ENCODE measurements around the gene KDELR3. TPM values are rescaled to one million over a fixed set of nuclear protein-coding genes. Genes with fewer than 3 reads are reported as not detected.

KDELR3 gene
- polyA plus RNA-seq, 1 of the 3 experiments (the other 2 are of a cell fraction), result 17.1 TPM

DNA sequence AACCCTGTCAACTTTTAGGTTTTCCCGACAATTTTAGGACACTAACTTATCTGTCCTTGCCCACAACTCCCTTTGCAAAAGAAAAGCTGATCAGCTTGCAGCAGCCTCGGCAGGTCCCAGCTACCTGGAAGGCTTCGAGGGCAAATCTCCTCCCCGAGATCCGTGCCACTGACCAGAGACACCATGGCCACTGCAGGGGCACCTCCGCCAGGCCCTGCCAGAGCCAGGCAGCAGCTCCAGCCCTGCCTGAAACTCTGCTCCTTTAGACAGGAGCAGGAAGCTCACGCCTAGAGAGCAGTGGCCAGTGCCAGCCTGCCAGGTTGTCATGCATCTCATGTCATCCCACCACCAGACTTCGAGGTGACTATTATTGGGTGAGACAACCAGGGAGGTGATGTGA is 34.0 kb upstream of the KDELR3 start:
- Histone ChIP-seq H3K9ac (no peak overlapping the region), H3K36me3 (replicated peaks in 1 of 2; ENCODE audit: control insufficient read depth in 1 of 2, insufficient read depth in 2 of 2, low read length in 1 of 2) (no peaks in the 10 kb centered on the region), H3K9me3 (no peaks in the 10 kb centered on the region), H4K20me1 (ENCODE audit: insufficient read depth) (no peaks in the 10 kb centered on the region), H3K4me2 (no peak overlapping the region), H3K27ac (ENCODE audit: low read depth in 2 of 2, low read length in 1 of 2) (no peak overlapping the region), H2AFZ (ENCODE audit: low read depth) (no peak overlapping the region), H3K9me2 (no peaks in the 10 kb centered on the region), H3K27me3 (ENCODE audit: insufficient read depth) (no peaks in the 10 kb centered on the region), H3F3A (replicated peaks; ENCODE audit: insufficient read depth) (no peaks in the 10 kb centered on the region), H3K4me1 (ENCODE audit: control insufficient read depth in 1 of 2, insufficient read depth in 2 of 2, low read depth in 1 of 2, low read length in 1 of 2) (no peaks in the 10 kb centered on the region), H3K79me2 (ENCODE audit: insufficient read depth) (no peaks in the 10 kb centered on the region), H3K4me3 (ENCODE audit: low read depth in 2 of 2, low read length in 1 of 2) (no peak overlapping the region)
- 60% methylated on average over 1 of the region's 8 CpGs for WGBS (ENCODE audit: low lambda C conversion rate)
- POLR2A ChIA-PET, result no interaction called here
- TF ChIP-seq GATA2 (CRISPR knock-in tag; IDR thresholded peaks at IDR 0.05) (no peak), CHD2 (IDR thresholded peaks at IDR 0.05; ENCODE audit: low read length, partially characterized antibody) (no peak), MEF2A (IDR thresholded peaks at IDR 0.05; ENCODE audit: borderline replicate concordance, low read depth) (no peak), GABPA (IDR thresholded peaks at IDR 0.05; ENCODE audit: low read depth) (no peak), YY1 (IDR thresholded peaks at IDR 0.05; ENCODE audit: low read depth) (no peak), NFIC (IDR thresholded peaks at IDR 0.05; ENCODE audit: borderline replicate concordance) (no peak), JUND (IDR thresholded peaks at IDR 0.05) (no peak), PBX3 (IDR thresholded peaks at IDR 0.05) (no peak), FOXM1 (IDR thresholded peaks at IDR 0.05; ENCODE audit: low read depth) (no peak), NRF1 (IDR thresholded peaks at IDR 0.05; ENCODE audit: low read depth, low read length) (no peak), TEAD4 (IDR thresholded peaks at IDR 0.05; ENCODE audit: borderline replicate concordance, insufficient read depth) (no peak), RFX5 (IDR thresholded peaks at IDR 0.05; ENCODE audit: low read length) (no peak)
- DNase-seq, result no peak
- CTCF ChIA-PET, result no interaction called here

DNA sequence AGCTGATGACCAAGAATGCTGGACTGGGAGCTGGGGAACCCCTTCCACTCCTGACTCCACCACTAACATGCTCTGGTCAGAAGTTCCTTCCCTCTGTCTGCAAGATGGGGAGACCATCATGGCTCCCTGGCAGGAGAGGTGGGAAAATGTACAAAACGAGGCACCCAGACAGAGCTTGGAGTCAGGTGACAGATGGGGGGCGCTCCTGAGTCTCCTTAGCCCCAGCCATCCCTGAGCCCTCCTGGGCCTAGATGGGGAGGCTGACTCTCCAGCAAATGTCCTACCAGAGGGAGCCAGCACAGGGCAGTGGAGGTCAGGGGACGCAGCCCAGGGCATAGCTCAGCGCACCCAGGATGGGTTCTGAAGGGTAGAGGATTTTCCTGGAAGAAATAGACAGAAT is 32.9 kb upstream of the KDELR3 start:
- POLR2A ChIA-PET, result no interaction called here
- no peak for TF ChIP-seq EZH2phosphoT487 (IDR thresholded peaks at IDR 0.05; ENCODE audit: borderline replicate concordance, low read depth)
- CTCF ChIA-PET, result no interaction called here
- no peaks in the 10 kb centered on the region for H3K27me3 ChIP-seq (ENCODE audit: insufficient read depth)
- no peaks in the 10 kb centered on the region for H4K20me1 ChIP-seq (ENCODE audit: insufficient read depth)
- 100% methylated on average over 1 of the region's 4 CpGs for WGBS (ENCODE audit: low lambda C conversion rate)
- H3K4me2 ChIP-seq, result no peak overlapping the region
- H2AFZ ChIP-seq (ENCODE audit: low read depth), result no peak overlapping the region
- H3K36me3 ChIP-seq (replicated peaks in 1 of 2; ENCODE audit: control insufficient read depth in 1 of 2, insufficient read depth in 2 of 2, low read length in 1 of 2), result no peaks in the 10 kb centered on the region
- no peaks in the 10 kb centered on the region for H3K79me2 ChIP-seq (ENCODE audit: insufficient read depth)
- H3K4me3 ChIP-seq (ENCODE audit: low read depth in 2 of 2, low read length in 1 of 2), result no peak overlapping the region
- no peaks in the 10 kb centered on the region for H3F3A ChIP-seq (replicated peaks; ENCODE audit: insufficient read depth)
- no peaks in the 10 kb centered on the region for H3K4me1 ChIP-seq (ENCODE audit: control insufficient read depth in 1 of 2, insufficient read depth in 2 of 2, low read depth in 1 of 2, low read length in 1 of 2)
- H3K9ac ChIP-seq, result no peak overlapping the region
- H3K27ac ChIP-seq (ENCODE audit: low read depth in 2 of 2, low read length in 1 of 2), result no peak overlapping the region
- no peaks in the 10 kb centered on the region for H3K9me3 ChIP-seq
- no peak for DNase-seq
- H3K9me2 ChIP-seq, result no peaks in the 10 kb centered on the region

DNA sequence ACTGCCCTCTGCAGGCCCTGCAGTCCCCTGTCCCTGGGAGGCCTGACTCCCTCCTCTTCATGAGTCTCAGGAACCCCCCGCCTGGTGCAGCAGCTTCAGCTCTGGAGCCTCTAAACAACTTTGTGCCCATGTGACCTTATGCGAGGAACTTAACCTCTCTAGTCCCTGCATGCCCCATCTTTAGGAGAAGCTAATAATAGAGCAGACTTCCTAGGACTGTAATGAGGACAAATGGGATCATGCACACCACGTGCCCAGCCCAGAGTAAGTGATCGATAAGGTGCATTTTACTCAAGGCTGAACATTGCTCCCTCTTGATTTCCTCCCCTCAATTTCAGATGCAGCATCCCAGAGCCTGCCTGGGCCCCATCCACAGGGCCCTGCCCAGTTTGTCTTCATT is 31.9 kb upstream of the KDELR3 start:
- Histone ChIP-seq H3K9me2 (no peaks in the 10 kb centered on the region), H3K4me2 (no peak overlapping the region), H3K4me3 (ENCODE audit: low read depth in 2 of 2, low read length in 1 of 2) (no peak overlapping the region), H3K27me3 (ENCODE audit: insufficient read depth) (no peaks in the 10 kb centered on the region), H3K9me3 (no peaks in the 10 kb centered on the region), H3K79me2 (ENCODE audit: insufficient read depth) (no peaks in the 10 kb centered on the region), H2AFZ (ENCODE audit: low read depth) (no peak overlapping the region), H3K27ac (ENCODE audit: low read depth in 2 of 2, low read length in 1 of 2) (no peak overlapping the region), H3K9ac (no peak overlapping the region), H3K4me1 (ENCODE audit: control insufficient read depth in 1 of 2, insufficient read depth in 2 of 2, low read depth in 1 of 2, low read length in 1 of 2) (no peaks in the 10 kb centered on the region), H3F3A (replicated peaks; ENCODE audit: insufficient read depth) (no peaks in the 10 kb centered on the region), H4K20me1 (ENCODE audit: insufficient read depth) (no peaks in the 10 kb centered on the region), H3K36me3 (replicated peaks in 1 of 2; ENCODE audit: control insufficient read depth in 1 of 2, insufficient read depth in 2 of 2, low read length in 1 of 2) (no peaks in the 10 kb centered on the region)
- ChIA-PET CTCF (no interaction called here), POLR2A (no interaction called here)
- WGBS (ENCODE audit: low lambda C conversion rate), result 42% methylated on average over 2 of the region's 4 CpGs
- DNase-seq, result no peak
- TF ChIP-seq NFIC (IDR thresholded peaks at IDR 0.05; ENCODE audit: borderline replicate concordance) (no peak), TCF12 (IDR thresholded peaks at IDR 0.05) (no peak), FOSL2 (IDR thresholded peaks at IDR 0.05; ENCODE audit: borderline replicate concordance, low read depth) (no peak), NRF1 (IDR thresholded peaks at IDR 0.05; ENCODE audit: low read depth, low read length) (no peak), MEF2A (IDR thresholded peaks at IDR 0.05; ENCODE audit: borderline replicate concordance, low read depth) (no peak), FOXM1 (IDR thresholded peaks at IDR 0.05; ENCODE audit: low read depth) (no peak), ELF1 (IDR thresholded peaks at IDR 0.05) (no peak), FOXJ3 (CRISPR knock-in tag; IDR thresholded peaks at IDR 0.05) (no peak), RXRA (IDR thresholded peaks at IDR 0.05; ENCODE audit: borderline replicate concordance, low read depth) (no peak), GABPA (IDR thresholded peaks at IDR 0.05; ENCODE audit: low read depth) (no peak), EZH2phosphoT487 (IDR thresholded peaks at IDR 0.05; ENCODE audit: borderline replicate concordance, low read depth) (no peak), CHD2 (IDR thresholded peaks at IDR 0.05; ENCODE audit: low read length, partially characterized antibody) (no peak), POLR2AphosphoS5 (IDR thresholded peaks at IDR 0.05; ENCODE audit: low read depth, low read length) (no peak), USF2 (IDR thresholded peaks at IDR 0.05; ENCODE audit: borderline replicate concordance, low read depth, low read length) (no peak), RCOR1 (IDR thresholded peaks at IDR 0.05; ENCODE audit: low read length) (no peak)
- TF ChIP-seq, protein P1, sequence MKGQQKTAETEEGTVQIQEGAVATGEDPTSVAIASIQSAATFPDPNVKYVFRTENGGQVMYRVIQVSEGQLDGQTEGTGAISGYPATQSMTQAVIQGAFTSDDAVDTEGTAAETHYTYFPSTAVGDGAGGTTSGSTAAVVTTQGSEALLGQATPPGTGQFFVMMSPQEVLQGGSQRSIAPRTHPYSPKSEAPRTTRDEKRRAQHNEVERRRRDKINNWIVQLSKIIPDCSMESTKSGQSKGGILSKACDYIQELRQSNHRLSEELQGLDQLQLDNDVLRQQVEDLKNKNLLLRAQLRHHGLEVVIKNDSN (IDR thresholded peaks at IDR 0.05; ENCODE audit: borderline replicate concordance, low read depth), result no peak
